Heart left ventricle (tissue), 16 donors: ENCODE data around the gene ELP1. TPM values are rescaled to one million over a fixed set of nuclear protein-coding genes. Genes with fewer than 3 reads are reported as not detected.

Source experiments
- ATAC-seq, 4 donors: fragments of 200-7000 bp; cut with Tn5 transposase; one replicate each; pipeline ENCODE4 v1.9.1; 2020 to 2022; ENCODE audit warnings: moderate library complexity in 4 of 4, mild to moderate bottlenecking in 3 of 4, moderate number of reproducible peaks in 1 of 4
- DNase-seq, 5 donors: peaks; one replicate each; pipeline ENCODE4 v3.0.0-alpha.2; 2020
- H3K27ac ChIP-seq, 12 donors: fragments of 200-600 bp; sonication (generic) in 4 of 12; one replicate each; pipeline versions ENCODE4 v1.5.0 to v1.8.0; 2016 to 2022; ENCODE audit warnings: mild to moderate bottlenecking in 2 of 12
- H3K27me3 ChIP-seq, 9 donors: fragments of 200-600 bp; sonication (generic) in 2 of 9; one replicate each; pipeline versions ENCODE4 v1.5.1 to v1.8.0; 2016 to 2022; ENCODE audit warnings: mild to moderate bottlenecking in 3 of 9
- H3K36me3 ChIP-seq, 9 donors: fragments of 200-600 bp; sonication (generic) in 2 of 9; one replicate each; pipeline versions ENCODE4 v1.5.0 to v1.8.0; 2018 to 2022; ENCODE audit warnings: mild to moderate bottlenecking in 2 of 9
- H3K4me1 ChIP-seq, 12 donors: fragments of 200-600 bp; sonication (generic) in 4 of 12; one replicate each; pipeline versions ENCODE4 v1.5.0 to v1.8.0; 2016 to 2022; ENCODE audit warnings: mild to moderate bottlenecking in 3 of 12
- H3K4me3 ChIP-seq, 12 donors: fragments of 200-600 bp; sonication (generic) in 4 of 12; one replicate each; pipeline versions ENCODE4 v1.5.0 to v1.8.0; 2017 to 2022; ENCODE audit warnings: mild to moderate bottlenecking in 9 of 12, moderate library complexity in 4 of 12
- H3K9me3 ChIP-seq, 12 donors: fragments of 200-600 bp; sonication (generic) in 4 of 12; one replicate each; pipeline versions ENCODE4 v1.5.0 to v1.8.0; 2016 to 2022; ENCODE audit warnings: mild to moderate bottlenecking in 1 of 12
- CTCF ChIP-seq, 12 donors: fragments of 200-600 bp; sonication (generic) in 4 of 12; IDR thresholded peaks; one replicate each; pipeline versions ENCODE4 v1.5.0 to v1.8.0; 2018 to 2022; ENCODE audit warnings: antibody characterized with exemption in 12 of 12, mild to moderate bottlenecking in 5 of 12
- POLR2A ChIP-seq, 2 donors: fragments of 450-650 bp; IDR thresholded peaks; one replicate each; pipeline ENCODE4 v1.6.1; 2017; ENCODE audit warnings: antibody characterized with exemption in 2 of 2, mild to moderate bottlenecking in 2 of 2, moderate library complexity in 2 of 2
- WGBS, 4 donors: extraction: QIAGEN DNeasy Blood & Tissue Kit in 2 of 4; methylation state at CpG; one replicate each; pipeline versions ENCODE4 v1.1.5 to v1.1.7; 2013 to 2018; 5-methylcytosine and 5-hydroxymethylcytosine counted together
- intact Hi-C, 10 donors: fragments of 100-400 bp; cut with DNase I; formaldehyde crosslinking; loops; one replicate each; pipeline versions ENCODE4 v1.11.1 to v1.14.2; 2022
- polyA plus RNA-seq, 2 donors: library from polyadenylated mRNA; stranded (reverse); fragments of 200-250 nt; gene quantifications; one replicate each; pipeline ENCODE4 v1.2.3, GENCODE V29; 2013
- total RNA-seq, 9 donors: library from RNA; depleted of rRNA in 2 of 9; stranded (reverse); fragments of >200 nt in 2 of 9; fragmentation: NEBNext Ultra II Directional in 3 of 9; extraction: Animal tissue kit (Norgen Biotek cat#: 25700) in 3 of 9; gene quantifications; one replicate each; pipeline versions ENCODE4 v1.1.0 to v1.2.4, GENCODE V29; 2016 to 2023
- donor health status: ischemic (EF 13 %, LVEDD 7.1; RV severe dilation, severe dysfunction).
- donor health status: healthy with polysubstance abuse.
- donor health status: DM: no; HTN: yes; CAD: no.
- donor health status: DM: no; HTN: no; CAD: no.
- donor health status: ischemic (EF 25% LVEDD 6.9; RV normal size, moderate dysfunction).
- donor health status: ischemic (EF 25% LVEDD 5.7; RV mildly dilated, moderate dysfunction).
- donor health status: healthy.
- donor health status: DM: yes; HTN: yes; CAD: no.
- donor health status: ischemic (EF 35%, LVEDD 5.7; RV mildly dilated, moderate dysfunction).
- donor health status: nonischemic (EF 11% LVEDD 7.7; RV severe dilation, severe dysfunction).
- donor health status: DM: yes; HTN: yes; CAD: no.
- donor health status: PGD.
- donor health status: ischemic (EF 29% LVEDD 5.4; RV normal size, mild dysfunction).
- donor health status: nonischemic (EF 23%, LVEDD 6.1; RV moderate dilation, normal function).

Gene ELP1
- total and polyA plus RNA-seq, 11 donors = 7.8 to 32.0 (median 20.5) TPM

- Histone ChIP-seq H3K27ac (no peak overlapping the region), H3K27me3 (no peaks in the 10 kb centered on the region), H3K9me3 (no peaks in the 10 kb centered on the region), H3K4me1 (no peaks in the 10 kb centered on the region), H3K4me3 (no peak overlapping the region), H3K36me3 (peaks cover 0 to 99% (median 92%) of the 10 kb centered on the region in 9 donors)
- DNase-seq (no peak), ATAC-seq (no peak)
- intact Hi-C loops = no loop called here
- 88 to 98% (median 96%) methylated on average over 2 of the region's 2 CpGs for WGBS, 4 donors
- no peak for TF ChIP-seq POLR2A (IDR thresholded peaks at IDR 0.05)
- TF ChIP-seq CTCF (IDR thresholded peaks at IDR 0.05) = no peak
Measured at GRCh38 chr9:108910914-108911313, 23.0 kb downstream of the ELP1 start.

GRCh38 chr9:108910402-108910801 lies 23.5 kb downstream of the ELP1 start:
- ATAC-seq (no peak), DNase-seq (no peak)
- no peaks in the 10 kb centered on the region for H3K4me1 ChIP-seq
- no peaks in the 10 kb centered on the region for H3K27me3 ChIP-seq
- no peak overlapping the region for H3K4me3 ChIP-seq
- no peak overlapping the region for H3K27ac ChIP-seq
- intact Hi-C loops = no loop called here
- no peak for TF ChIP-seq POLR2A (IDR thresholded peaks at IDR 0.05)
- TF ChIP-seq CTCF (IDR thresholded peaks at IDR 0.05) = no peak
- no peaks in the 10 kb centered on the region for H3K9me3 ChIP-seq
- peaks cover 0 to 99% (median 91%) of the 10 kb centered on the region in 9 donors for H3K36me3 ChIP-seq

- no peak overlapping the region for H3K4me3 ChIP-seq
- TF ChIP-seq POLR2A (IDR thresholded peaks at IDR 0.05) = no peak
- no peak for TF ChIP-seq CTCF (IDR thresholded peaks at IDR 0.05)
- H3K27me3 ChIP-seq = no peaks in the 10 kb centered on the region
- no peak overlapping the region for H3K27ac ChIP-seq
- intact Hi-C loops = no loop called here
- peaks cover 0 to 98% (median 94%) of the 10 kb centered on the region in 9 donors for H3K36me3 ChIP-seq
- no peaks in the 10 kb centered on the region for H3K9me3 ChIP-seq
- no peak for DNase-seq
- WGBS, 4 donors = 92 to 98% (median 94%) methylated on average over 2 of the region's 2 CpGs
- no peaks in the 10 kb centered on the region for H3K4me1 ChIP-seq
- no peak for ATAC-seq
Measured at GRCh38 chr9:108905494-108905893, 28.4 kb downstream of the ELP1 start.

- Histone ChIP-seq H3K36me3 (peaks cover 0 to 98% (median 94%) of the 10 kb centered on the region in 9 donors), H3K4me1 (no peaks in the 10 kb centered on the region), H3K9me3 (no peaks in the 10 kb centered on the region), H3K27me3 (no peaks in the 10 kb centered on the region), H3K27ac (no peak overlapping the region), H3K4me3 (no peak overlapping the region)
- intact Hi-C loops = no loop called here
- TF ChIP-seq CTCF (IDR thresholded peaks at IDR 0.05) (no peak), POLR2A (IDR thresholded peaks at IDR 0.05) (no peak)
- no peak for DNase-seq
- WGBS, 4 donors = 94 to 97% (median 94%) methylated on average over 3 of the region's 3 CpGs
- ATAC-seq = no peak
Measured at GRCh38 chr9:108904161-108904560, 29.8 kb downstream of the ELP1 start.
